Fibroblast of lung (primary cell): ENCODE data around the gene IGSF9B.
A peak's percentile ranks its signal among the peaks of the same experiment; 100 is the strongest.

Experiments used
- CTCF ChIP-seq, 2 donors: IDR thresholded peaks in 1 of 2; conservative IDR thresholded peaks in 1 of 2; 1 replicate in 1 of 2; 2 replicates in 1 of 2; pipeline ENCODE4 v1.5.1; 2011 to 2012; ENCODE audit warnings: low read length in 2 of 2, control low read depth in 1 of 2, inconsistent platforms in 1 of 2, low read depth in 1 of 2, mild to moderate bottlenecking in 1 of 2
- EZH2 ChIP-seq: IDR thresholded peaks from 2 replicates; pipeline ENCODE4 v1.5.1; 2012; ENCODE audit warnings: low read length, control low read depth, mild to moderate bottlenecking; ENCODE audit errors: missing control alignments

- TF ChIP-seq CTCF (conservative IDR thresholded peaks at IDR 0.05 in 1 of 2, IDR thresholded peaks at IDR 0.05 in 1 of 2; ENCODE audit: low read depth in 1 of 2, low read length in 2 of 2) = peak in 1 of 2 donors; percentile 25
- TF ChIP-seq EZH2 = no peak
These were observed 25.9 kb downstream of the IGSF9B start for GRCh38 chr11:133930767-133931448.
